NCI-H748 (cell line): ENCODE data around the gene CATSPERE.

Source experiments
- DNase-seq: peaks from one replicate; lab custom pipeline; 2025; ENCODE audit not compliant: unreplicated experiment; lab: John Stamatoyannopoulos, UW

CATSPERE gene

GRCh38 chr1:244626709-244627108 is 165.6 kb downstream of the CATSPERE start:
- DNase-seq, result no peak

- DNase-seq, result no peak
Observed at GRCh38 chr1:244628789-244629188, 167.7 kb downstream of the CATSPERE start.

- DNase-seq, result no peak
Observed at GRCh38 chr1:244633140-244633539, 172.1 kb downstream of the CATSPERE start.

- no peak for DNase-seq
Observed at GRCh38 chr1:244634546-244634945, 173.5 kb downstream of the CATSPERE start.

GRCh38 chr1:244636488-244637259 is 175.6 kb downstream of the CATSPERE start:
- no peak for DNase-seq

GRCh38 chr1:244639561-244639960 is 178.5 kb downstream of the CATSPERE start:
- no peak for DNase-seq

- no peak for DNase-seq
Observed at GRCh38 chr1:244640917-244641316, 179.8 kb downstream of the CATSPERE start.

GRCh38 chr1:244642526-244642925 is 181.5 kb downstream of the CATSPERE start:
- no peak for DNase-seq

GRCh38 chr1:244642988-244643387 is 181.9 kb downstream of the CATSPERE start:
- no peak for DNase-seq

- DNase-seq, result no peak
Observed at GRCh38 chr1:244645414-244645813, 184.3 kb downstream of the CATSPERE start.

GRCh38 chr1:244645890-244646289 is 184.8 kb downstream of the CATSPERE start:
- DNase-seq, result no peak

- no peak for DNase-seq
Observed at GRCh38 chr1:244647819-244648218, 186.7 kb downstream of the CATSPERE start.

GRCh38 chr1:244651956-244652622 is 191.0 kb downstream of the CATSPERE start:
- DNase-seq, result no peak

- DNase-seq, result peak; percentile 99
Observed at GRCh38 chr1:244652623-244653438, 191.8 kb downstream of the CATSPERE start, which contains the start of gene DESI2. Gene DESI2 (plus strand): TSS chr1:244653126. CDS start chr1:244653314, 188 bp downstream.

GRCh38 chr1:244653439-244654107 is 192.5 kb downstream of the CATSPERE start:
- peak; percentile 40 for DNase-seq

GRCh38 chr1:244654108-244655038 is 193.3 kb downstream of the CATSPERE start:
- DNase-seq, result no peak

GRCh38 chr1:244655186-244655585 is 194.1 kb downstream of the CATSPERE start:
- no peak for DNase-seq

GRCh38 chr1:244657421-244657820 is 196.3 kb downstream of the CATSPERE start:
- no peak for DNase-seq

- DNase-seq, result no peak
Observed at GRCh38 chr1:244659694-244660093, 198.6 kb downstream of the CATSPERE start.

GRCh38 chr1:244660595-244660994 is 199.5 kb downstream of the CATSPERE start:
- no peak for DNase-seq
